H1 (cell line): ENCODE measurements around the gene AP1M2. TPM values are rescaled to one million over a fixed set of nuclear protein-coding genes. Genes with fewer than 3 reads are reported as not detected.

Experiments
- BACH1 ChIP-seq: IDR thresholded peaks from 2 replicates; pipeline ENCODE4 v1.6.1; 2012; ENCODE audit warnings: low read length, improper control_type of control experiment
- BCL11A ChIP-seq, 2 experiments: IDR thresholded peaks; one replicate each; pipeline ENCODE4 v1.6.1; 2011; ENCODE audit warnings: low read depth in 2 of 2, low read length in 2 of 2, mild to moderate bottlenecking in 2 of 2
- NANOG ChIP-seq: IDR thresholded peaks from 2 replicates; pipeline ENCODE4 v1.6.1; 2011; ENCODE audit warnings: low read length, low read depth, mild to moderate bottlenecking, inconsistent platforms; ENCODE audit not compliant: insufficient read depth, poor library complexity, severe bottlenecking
- POLR2A ChIP-seq, 2 experiments: IDR thresholded peaks; 1 replicate in 1 of 2; 2 replicates in 1 of 2; pipeline ENCODE4 v1.6.1; 2011; ENCODE audit warnings: low read depth in 2 of 2, low read length in 2 of 2, mild to moderate bottlenecking in 2 of 2; ENCODE audit errors: control extremely low read depth in 1 of 2
- polyA plus RNA-seq, 7 experiments: library from polyadenylated mRNA; depleted of rRNA in 3 of 7; stranded (reverse) in 5 of 7; unstranded in 2 of 7; fragments of >200 nt in 5 of 7; fragments of 200-250 nt in 2 of 7; gene quantifications; 1 replicate in 5 of 7; 2 replicates in 1 of 7; 4 replicates in 1 of 7; pipeline versions ENCODE4 v1.2.1 to v1.2.3, GENCODE V29; 2011 to 2013; ENCODE audit warnings: missing spikeins in 2 of 7, mixed read lengths in 2 of 7
- total RNA-seq: library from RNA; stranded (reverse); fragmentation: NEBNext Ultra II Directional; extraction: Animal tissue kit (Norgen Biotek cat#: 25700); gene quantifications from 2 replicates; pipeline ENCODE4 v1.2.1, GENCODE V29; 2021

AP1M2 gene
- total and polyA plus RNA-seq, 2 of the 8 experiments (the other 6 are each of a cell fraction or from before 2014, with no cell fraction given), result 140 to 161 TPM

DNA sequence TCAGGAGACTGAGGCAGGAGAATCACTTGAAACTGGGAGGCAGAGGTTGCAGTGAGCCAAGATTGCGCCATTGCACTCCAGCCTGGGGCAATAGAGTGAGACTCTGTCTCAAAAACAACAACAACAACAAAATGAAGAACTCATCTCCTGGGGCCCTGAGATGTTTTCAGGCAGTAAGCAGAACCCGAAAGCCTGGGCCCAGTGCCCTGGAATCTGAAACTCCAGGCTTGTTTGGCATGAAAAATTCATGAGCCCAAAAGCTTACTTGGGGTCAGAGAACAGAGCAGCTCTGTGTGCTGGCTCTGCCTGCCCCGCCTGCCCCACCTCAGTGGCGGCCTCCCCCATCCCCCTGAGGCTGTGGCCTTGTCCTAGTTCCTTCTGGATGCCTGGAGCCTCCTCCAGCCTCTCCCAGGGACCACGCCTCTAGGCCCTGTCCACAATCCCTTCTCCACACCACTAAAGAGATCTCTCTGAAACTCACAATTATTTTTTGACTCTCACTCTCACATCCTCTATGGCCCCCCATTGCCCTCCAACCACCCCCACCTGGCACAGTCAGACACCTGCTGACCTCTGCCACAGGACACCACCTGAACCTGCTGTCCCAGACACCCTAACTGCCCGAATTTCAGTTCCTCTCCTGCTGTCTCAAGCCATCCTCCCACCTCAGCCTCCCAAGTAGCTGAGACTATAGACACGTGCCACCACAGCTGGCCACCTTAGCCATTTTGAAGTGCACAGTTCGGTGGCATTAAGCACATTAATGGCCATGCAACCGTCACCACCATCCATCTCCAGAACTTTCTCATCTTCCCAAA is 6.9 kb upstream of the AP1M2 start (continued):
- TF ChIP-seq BCL11A (IDR thresholded peaks at IDR 0.05; ENCODE audit: low read depth in 2 of 2, low read length in 2 of 2) (no peak), BACH1 (no peak), POLR2A (IDR thresholded peaks at IDR 0.05; ENCODE audit: control extremely low read depth in 1 of 2, low read depth in 2 of 2, low read length in 2 of 2) (no peak), NANOG (no peak)
